ENCODE measurements around the gene ZNF454.

DNA sequence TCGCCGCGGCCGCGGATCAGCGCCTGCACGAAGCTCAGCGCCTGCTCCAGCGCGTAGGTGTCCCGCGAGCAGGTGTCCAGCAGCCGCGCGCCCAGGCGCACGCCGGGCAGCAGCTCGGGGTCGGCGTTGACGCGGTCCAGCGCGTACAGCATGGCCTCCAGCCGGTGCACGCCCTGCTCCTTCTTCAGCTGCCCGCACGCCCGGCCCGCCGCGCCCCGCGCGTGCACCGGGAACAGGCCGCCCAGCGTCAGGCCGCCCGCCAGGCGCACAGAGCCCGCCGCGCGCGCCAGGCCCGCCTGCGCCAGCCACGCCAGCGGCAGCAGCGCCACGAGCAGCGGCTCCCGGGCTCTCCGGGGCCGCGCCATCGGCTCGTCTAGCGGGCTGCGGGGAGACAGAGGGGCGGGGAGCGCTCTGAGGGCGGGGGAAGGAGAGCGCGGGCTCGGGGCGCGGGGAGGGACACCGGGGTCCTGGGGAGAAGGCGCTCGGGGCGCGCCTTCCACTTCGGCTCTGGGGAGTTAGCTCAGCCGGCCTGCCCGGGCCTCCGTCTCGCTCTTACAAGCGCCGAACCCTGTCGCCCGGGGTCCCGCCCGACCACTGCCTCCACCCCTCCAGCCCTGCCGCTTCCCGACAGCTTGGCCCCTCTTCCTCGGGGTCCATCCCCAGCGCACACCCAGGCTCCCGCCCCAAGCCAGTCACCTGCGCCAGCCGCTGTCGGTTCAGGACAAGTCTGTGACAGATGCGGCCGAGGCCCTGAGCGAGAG lies 53.8 kb downstream of the ZNF454 start, which contains the start of gene GRM6:
- TF ChIP-seq, protein P1, sequence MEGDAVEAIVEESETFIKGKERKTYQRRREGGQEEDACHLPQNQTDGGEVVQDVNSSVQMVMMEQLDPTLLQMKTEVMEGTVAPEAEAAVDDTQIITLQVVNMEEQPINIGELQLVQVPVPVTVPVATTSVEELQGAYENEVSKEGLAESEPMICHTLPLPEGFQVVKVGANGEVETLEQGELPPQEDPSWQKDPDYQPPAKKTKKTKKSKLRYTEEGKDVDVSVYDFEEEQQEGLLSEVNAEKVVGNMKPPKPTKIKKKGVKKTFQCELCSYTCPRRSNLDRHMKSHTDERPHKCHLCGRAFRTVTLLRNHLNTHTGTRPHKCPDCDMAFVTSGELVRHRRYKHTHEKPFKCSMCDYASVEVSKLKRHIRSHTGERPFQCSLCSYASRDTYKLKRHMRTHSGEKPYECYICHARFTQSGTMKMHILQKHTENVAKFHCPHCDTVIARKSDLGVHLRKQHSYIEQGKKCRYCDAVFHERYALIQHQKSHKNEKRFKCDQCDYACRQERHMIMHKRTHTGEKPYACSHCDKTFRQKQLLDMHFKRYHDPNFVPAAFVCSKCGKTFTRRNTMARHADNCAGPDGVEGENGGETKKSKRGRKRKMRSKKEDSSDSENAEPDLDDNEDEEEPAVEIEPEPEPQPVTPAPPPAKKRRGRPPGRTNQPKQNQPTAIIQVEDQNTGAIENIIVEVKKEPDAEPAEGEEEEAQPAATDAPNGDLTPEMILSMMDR (IDR thresholded peaks at IDR 0.05 in 4 of 5, conservative IDR thresholded peaks at IDR 0.05 in 1 of 5): no peak
- no peak for TF ChIP-seq POLR2A (IDR thresholded peaks at IDR 0.05)
